ENCODE results near the gene RNF114. TPM values are rescaled to one million over a fixed set of nuclear protein-coding genes. Genes with fewer than 3 reads are reported as not detected.
A peak's percentile ranks its signal among the peaks of the same experiment; 100 is the strongest.

The RNF114 gene
- total and polyA plus RNA-seq, 5 donors = 42.8 to 50.0 (median 46.2) TPM

GRCh38 chr20:49937027-49937929 lies 1.1 kb downstream of the RNF114 start:
- Histone ChIP-seq H3K4me3 (ENCODE audit: low read length) (peak overlapping the region; percentile 65), H3K27ac (ENCODE audit: low read length) (peak overlapping the region; percentile 82), H3K27me3 (ENCODE audit: control insufficient read depth, insufficient read depth) (no peaks in the 10 kb centered on the region), H3K4me1 (ENCODE audit: control insufficient read depth, insufficient read depth, low read length) (peaks cover 10% of the 10 kb centered on the region), H3K9me3 (ENCODE audit: control insufficient read depth, low read length) (no peaks in the 10 kb centered on the region)
- ATAC-seq (no peak), DNase-seq (peak in 1 of 3 donors; percentile 51)
- 21% methylated on average over 12 of the region's 12 CpGs for WGBS
- intact Hi-C loops (cut with DNase I) = no loop called here

GRCh38 chr20:49938173-49939163 lies 2.3 kb downstream of the RNF114 start:
- DNase-seq (peak; percentile 72 to 86 (median 75)), ATAC-seq (peak in 1 of 2 donors; percentile 27)
- Histone ChIP-seq H3K9me3 (ENCODE audit: control insufficient read depth, low read length) (no peaks in the 10 kb centered on the region), H3K27me3 (ENCODE audit: control insufficient read depth, insufficient read depth) (no peaks in the 10 kb centered on the region), H3K4me1 (ENCODE audit: control insufficient read depth, insufficient read depth, low read length) (peaks cover 10% of the 10 kb centered on the region), H3K27ac (ENCODE audit: low read length) (peak overlapping the region; percentile 39), H3K4me3 (ENCODE audit: low read length) (no peak overlapping the region)
- intact Hi-C loops (cut with DNase I) = no loop called here
- 54% methylated on average over 12 of the region's 12 CpGs for WGBS

GRCh38 chr20:49941456-49941855 lies 5.3 kb downstream of the RNF114 start:
- intact Hi-C loops (cut with DNase I) = no loop called here
- no peaks in the 10 kb centered on the region for H3K27me3 ChIP-seq (ENCODE audit: control insufficient read depth, insufficient read depth)
- no peak for DNase-seq
- no peak for ATAC-seq
- H3K4me1 ChIP-seq (ENCODE audit: control insufficient read depth, insufficient read depth, low read length) = peaks cover 7% of the 10 kb centered on the region
- no peaks in the 10 kb centered on the region for H3K9me3 ChIP-seq (ENCODE audit: control insufficient read depth, low read length)
- H3K4me3 ChIP-seq (ENCODE audit: low read length) = no peak overlapping the region
- 95% methylated on average over 15 of the region's 15 CpGs for WGBS
- H3K27ac ChIP-seq (ENCODE audit: low read length) = no peak overlapping the region

GRCh38 chr20:49942303-49942702 lies 6.1 kb downstream of the RNF114 start:
- no peak for DNase-seq
- Histone ChIP-seq H3K27me3 (ENCODE audit: control insufficient read depth, insufficient read depth) (no peaks in the 10 kb centered on the region), H3K4me3 (ENCODE audit: low read length) (no peak overlapping the region), H3K9me3 (ENCODE audit: control insufficient read depth, low read length) (no peaks in the 10 kb centered on the region), H3K4me1 (ENCODE audit: control insufficient read depth, insufficient read depth, low read length) (peaks cover 5% of the 10 kb centered on the region), H3K27ac (ENCODE audit: low read length) (no peak overlapping the region)
- no peak for ATAC-seq
- 75% methylated on average over 3 of the region's 3 CpGs for WGBS
- intact Hi-C loops (cut with DNase I) = no loop called here

- Histone ChIP-seq H3K4me3 (ENCODE audit: low read length) (no peak overlapping the region), H3K9me3 (ENCODE audit: control insufficient read depth, low read length) (no peaks in the 10 kb centered on the region), H3K27ac (ENCODE audit: low read length) (no peak overlapping the region), H3K27me3 (ENCODE audit: control insufficient read depth, insufficient read depth) (no peaks in the 10 kb centered on the region), H3K4me1 (ENCODE audit: control insufficient read depth, insufficient read depth, low read length) (peaks cover 3% of the 10 kb centered on the region)
- ATAC-seq = no peak
- DNase-seq = no peak
- 94% methylated on average over 3 of the region's 3 CpGs for WGBS
- intact Hi-C loops (cut with DNase I) = no loop called here
Observed at GRCh38 chr20:49942942-49943341, 6.7 kb downstream of the RNF114 start.

GRCh38 chr20:49945306-49945700 lies 9.1 kb downstream of the RNF114 start:
- H3K9me3 ChIP-seq (ENCODE audit: control insufficient read depth, low read length) = no peaks in the 10 kb centered on the region
- no peak overlapping the region for H3K27ac ChIP-seq (ENCODE audit: low read length)
- no peaks in the 10 kb centered on the region for H3K27me3 ChIP-seq (ENCODE audit: control insufficient read depth, insufficient read depth)
- no peak for DNase-seq
- no peak for ATAC-seq
- H3K4me3 ChIP-seq (ENCODE audit: low read length) = no peak overlapping the region
- H3K4me1 ChIP-seq (ENCODE audit: control insufficient read depth, insufficient read depth, low read length) = no peaks in the 10 kb centered on the region
- intact Hi-C loops (cut with DNase I) = no loop called here
- WGBS = 73% methylated on average over 3 of the region's 3 CpGs

GRCh38 chr20:49945701-49946477 lies 9.7 kb downstream of the RNF114 start:
- H3K27me3 ChIP-seq (ENCODE audit: control insufficient read depth, insufficient read depth) = no peaks in the 10 kb centered on the region
- no peaks in the 10 kb centered on the region for H3K4me1 ChIP-seq (ENCODE audit: control insufficient read depth, insufficient read depth, low read length)
- 96% methylated on average over 10 of the region's 10 CpGs for WGBS
- DNase-seq (no peak), ATAC-seq (no peak)
- no peak overlapping the region for H3K4me3 ChIP-seq (ENCODE audit: low read length)
- no peaks in the 10 kb centered on the region for H3K9me3 ChIP-seq (ENCODE audit: control insufficient read depth, low read length)
- H3K27ac ChIP-seq (ENCODE audit: low read length) = no peak overlapping the region
- intact Hi-C loops (cut with DNase I) = no loop called here

GRCh38 chr20:49948178-49948577 lies 12.0 kb downstream of the RNF114 start:
- intact Hi-C loops (cut with DNase I) = no loop called here
- 84% methylated on average over 3 of the region's 3 CpGs for WGBS
- no peak for DNase-seq

GRCh38 chr20:49948809-49949507 lies 12.8 kb downstream of the RNF114 start:
- no peaks in the 10 kb centered on the region for H3K4me1 ChIP-seq (ENCODE audit: control insufficient read depth, insufficient read depth, low read length)
- H3K27ac ChIP-seq (ENCODE audit: low read length) = no peak overlapping the region
- intact Hi-C loops (cut with DNase I) = no loop called here
- no peak for DNase-seq
- no peaks in the 10 kb centered on the region for H3K9me3 ChIP-seq (ENCODE audit: control insufficient read depth, low read length)
- ATAC-seq = peak in 1 of 2 donors; percentile 34
- 91% methylated on average over 11 of the region's 11 CpGs for WGBS
- H3K27me3 ChIP-seq (ENCODE audit: control insufficient read depth, insufficient read depth) = no peaks in the 10 kb centered on the region
- H3K4me3 ChIP-seq (ENCODE audit: low read length) = no peak overlapping the region

More at GRCh38 chr20:49948178-49948577, 12.0 kb downstream of the RNF114 start:
- no peak overlapping the region for H3K27ac ChIP-seq (ENCODE audit: low read length)
- no peak overlapping the region for H3K4me3 ChIP-seq (ENCODE audit: low read length)
- H3K27me3 ChIP-seq (ENCODE audit: control insufficient read depth, insufficient read depth) = no peaks in the 10 kb centered on the region
- no peaks in the 10 kb centered on the region for H3K4me1 ChIP-seq (ENCODE audit: control insufficient read depth, insufficient read depth, low read length)
- H3K9me3 ChIP-seq (ENCODE audit: control insufficient read depth, low read length) = no peaks in the 10 kb centered on the region
- ATAC-seq = no peak

GRCh38 chr20:49951151-49951550 lies 15.0 kb downstream of the RNF114 start:
- intact Hi-C loops (cut with DNase I) = no loop called here
- no peak overlapping the region for H3K27ac ChIP-seq (ENCODE audit: low read length)
- WGBS = 93% methylated on average over 4 of the region's 4 CpGs

More at GRCh38 chr20:49951151-49951550, 15.0 kb downstream of the RNF114 start:
- Histone ChIP-seq H3K4me3 (ENCODE audit: low read length) (no peak overlapping the region), H3K9me3 (ENCODE audit: control insufficient read depth, low read length) (no peaks in the 10 kb centered on the region), H3K4me1 (ENCODE audit: control insufficient read depth, insufficient read depth, low read length) (no peaks in the 10 kb centered on the region), H3K27me3 (ENCODE audit: control insufficient read depth, insufficient read depth) (no peaks in the 10 kb centered on the region)
- no peak for ATAC-seq
- DNase-seq = no peak

Measured in right cardiac atrium (tissue), 5 donors.